HG03060 (cell line): ENCODE data around the gene ATP9A.

Experiments used
- ATAC-seq: cut with Tn5 transposase; IDR thresholded peaks from one replicate; pipeline ENCODE4 v1.9.1; 2021; ENCODE audit warnings: low read depth, moderate number of reproducible peaks; ENCODE audit not compliant: unreplicated experiment

ATP9A gene

GRCh38 chr20:51562332-51563173 is 205.6 kb downstream of the ATP9A start:
- ATAC-seq, result no peak

- ATAC-seq, result no peak
Observed at GRCh38 chr20:51562027-51562331, 206.2 kb downstream of the ATP9A start.

- ATAC-seq, result no peak
Observed at GRCh38 chr20:51560550-51561307, 207.5 kb downstream of the ATP9A start.

DNA sequence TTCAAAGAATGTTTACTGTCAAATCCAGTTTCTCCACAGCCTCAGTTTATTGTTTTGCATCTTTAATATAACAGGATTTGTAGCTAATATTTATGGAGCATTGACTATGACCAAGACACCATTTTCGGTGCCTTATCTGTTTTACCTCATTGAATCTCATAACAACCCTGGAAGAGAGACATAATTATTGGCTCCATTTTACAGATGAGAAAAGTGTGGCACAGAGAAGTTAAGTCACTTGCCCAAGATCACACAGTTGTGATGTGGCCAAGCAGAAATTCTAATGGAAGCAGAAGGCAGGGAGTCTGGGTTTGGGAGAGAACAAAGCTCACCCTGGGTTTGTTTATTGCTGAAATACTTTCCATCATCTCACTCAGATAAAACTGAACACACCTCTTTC is 208.1 kb downstream of the ATP9A start:
- no peak for ATAC-seq

- ATAC-seq, result no peak
Observed at GRCh38 chr20:51554538-51555165, 213.5 kb downstream of the ATP9A start.

DNA sequence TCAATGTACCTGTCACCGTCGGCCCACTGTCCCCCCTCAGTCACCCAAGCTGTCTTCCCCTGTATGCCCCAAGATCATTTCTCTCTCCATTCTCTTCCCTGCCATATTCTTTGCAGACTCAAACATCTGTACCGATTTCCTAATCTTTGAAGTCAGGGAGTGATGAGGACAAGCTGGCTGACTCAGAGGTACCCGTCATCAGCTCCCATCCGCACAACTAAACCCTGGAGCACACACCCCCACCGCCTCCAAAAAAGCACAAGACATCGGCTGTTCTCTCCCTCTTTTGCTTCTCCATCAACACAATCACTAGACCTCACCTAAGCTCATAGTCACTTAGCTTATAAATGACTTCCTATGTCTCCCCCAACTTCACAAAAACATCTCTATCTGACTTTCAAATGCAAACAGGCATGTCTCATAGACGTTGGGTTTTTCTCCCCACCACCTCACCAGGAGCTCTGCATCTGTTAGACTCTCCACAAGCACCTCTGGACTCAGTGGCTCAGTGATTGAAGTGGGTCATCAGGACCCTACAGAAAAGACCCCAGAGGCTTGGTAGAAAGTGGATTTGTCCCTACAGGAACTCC is 214.2 kb downstream of the ATP9A start:
- ATAC-seq, result no peak

DNA sequence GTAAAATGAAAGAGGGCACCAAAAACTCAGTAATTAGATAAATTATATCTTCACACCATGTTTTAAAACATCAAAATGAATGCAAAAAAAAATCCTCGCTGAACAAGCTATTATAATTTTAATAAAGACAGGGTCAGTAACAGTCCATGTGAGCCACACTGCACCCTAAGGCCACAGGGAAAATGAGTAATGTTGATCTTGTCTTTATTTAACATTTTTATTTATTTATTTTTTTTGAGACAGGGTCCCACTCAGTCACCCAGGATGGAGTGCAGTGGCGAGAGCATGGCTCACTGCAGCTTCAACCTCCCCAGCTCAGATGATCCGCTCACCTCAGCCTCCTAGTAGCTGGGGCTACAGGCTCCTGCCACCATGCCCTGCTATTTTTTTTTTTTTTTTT is 217.0 kb downstream of the ATP9A start:
- no peak for ATAC-seq

DNA sequence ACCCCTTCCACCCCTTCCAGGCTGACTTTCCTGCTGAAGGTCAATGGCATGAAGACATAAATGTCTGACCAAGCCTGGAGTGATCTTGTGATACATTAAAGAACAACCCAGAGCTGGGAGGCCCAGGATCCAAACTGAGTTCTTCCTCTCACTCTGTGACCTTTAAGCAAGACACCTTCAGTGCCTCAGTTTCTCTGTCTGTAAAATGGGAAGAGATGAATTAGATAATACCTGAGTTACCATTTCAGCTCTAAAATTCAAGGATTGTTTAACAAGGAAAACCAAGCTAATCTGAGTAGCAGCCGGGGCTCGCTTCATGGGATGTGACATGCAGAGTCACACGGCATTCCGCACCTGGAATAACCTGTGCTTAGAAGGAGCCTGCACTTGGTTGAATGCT is 218.7 kb downstream of the ATP9A start:
- no peak for ATAC-seq

DNA sequence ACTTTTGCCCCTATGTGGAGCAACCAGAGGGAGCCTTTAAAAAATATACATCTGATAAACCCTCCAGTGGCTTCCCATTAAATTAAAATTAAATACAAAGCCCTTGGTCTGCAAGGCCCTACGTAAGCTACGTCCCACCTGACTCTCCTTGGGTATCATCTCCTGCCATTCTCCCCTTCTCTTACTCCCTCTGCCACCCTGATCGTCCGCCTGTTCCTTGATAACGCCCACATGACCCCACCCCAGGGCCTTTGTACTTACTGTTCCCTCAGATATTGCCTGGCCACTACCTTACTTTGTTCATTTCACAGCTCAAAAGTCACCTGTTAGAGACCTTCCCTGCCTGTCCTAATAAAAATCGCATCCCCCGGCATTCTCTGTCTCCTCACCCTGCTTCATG is 220.2 kb downstream of the ATP9A start:
- no peak for ATAC-seq
